K562 (cell line): Measurements from ENCODE around the gene PCGF6. TPM values are rescaled to one million over a fixed set of nuclear protein-coding genes. Genes with fewer than 3 reads are reported as not detected.

Experiments used
- MGA ChIP-seq: fragments of 450-650 bp; IDR thresholded peaks from 2 replicates; pipeline ENCODE4 v1.6.1; 2016; ENCODE audit warnings: mild to moderate bottlenecking, moderate library complexity
- polyA plus RNA-seq, 8 experiments: library from polyadenylated mRNA; depleted of rRNA in 4 of 8; stranded (reverse) in 5 of 8; unstranded in 3 of 8; fragments of >200 nt; fragmentation: Nextera tagmentation in 2 of 8; fragmentation: Illumina TruSeq in 1 of 8; extraction: Ambion mirVana in 2 of 8; extraction: Trizol in 1 of 8; gene quantifications; 2 replicates each; pipeline versions ENCODE4 v1.2.1 to v1.2.3, GENCODE V29; 2011 to 2014; ENCODE audit warnings: inconsistent platforms in 1 of 8, missing spikeins in 1 of 8
- total RNA-seq, 7 experiments: library from RNA; depleted of rRNA in 6 of 7; stranded (reverse); fragments of >200 nt in 6 of 7; fragmentation: Illumina TruSeq in 2 of 7; extraction: Trizol in 2 of 7; gene quantifications; 2 replicates each; pipeline versions ENCODE4 v1.2.1 to v1.2.3, GENCODE V29; 2011 to 2021; ENCODE audit warnings: low replicate concordance in 1 of 7

PCGF6 gene
- total and polyA plus RNA-seq, 9 of the 15 experiments (the other 6 are each of a cell fraction or from before 2014, with no cell fraction given), result 8.4 to 24.6 (median 20.6) TPM

- TF ChIP-seq MGA, result 0 out of 2 replicates have a peak, but pooled peaks have one; percentile 19
Measured at GRCh38 chr10:103394180-103394579, 43.2 kb upstream of the PCGF6 start (continued).
